ENCODE data around the gene ATXN2.

- TF ChIP-seq GATA2 (IDR thresholded peaks at IDR 0.05; ENCODE audit: low read depth, low read length): no peak
- TF ChIP-seq GATA3 (IDR thresholded peaks at IDR 0.05; ENCODE audit: low read depth, low read length): no peak
Measured at GRCh38 chr12:111624540-111624939, 25.4 kb upstream of the ATXN2 start.
